H1 (cell line): ENCODE results near the gene TRNAU1AP. TPM values are rescaled to one million over a fixed set of nuclear protein-coding genes. Genes with fewer than 3 reads are reported as not detected.

ENCODE experiments used
- ATF3 ChIP-seq: IDR thresholded peaks from 2 replicates; pipeline ENCODE4 v1.6.1; 2011; ENCODE audit warnings: low read depth, mild to moderate bottlenecking, low read length; ENCODE audit not compliant: insufficient read depth
- TEAD4 ChIP-seq: IDR thresholded peaks from 2 replicates; pipeline ENCODE4 v1.6.1; 2012; ENCODE audit warnings: low read depth, low read length, inconsistent platforms, mixed read lengths
- polyA plus RNA-seq, 7 experiments: library from polyadenylated mRNA; depleted of rRNA in 3 of 7; stranded (reverse) in 5 of 7; unstranded in 2 of 7; fragments of >200 nt in 5 of 7; fragments of 200-250 nt in 2 of 7; gene quantifications; 1 replicate in 5 of 7; 2 replicates in 1 of 7; 4 replicates in 1 of 7; pipeline versions ENCODE4 v1.2.1 to v1.2.3, GENCODE V29; 2011 to 2013; ENCODE audit warnings: missing spikeins in 2 of 7, mixed read lengths in 2 of 7
- total RNA-seq: library from RNA; stranded (reverse); fragmentation: NEBNext Ultra II Directional; extraction: Animal tissue kit (Norgen Biotek cat#: 25700); gene quantifications from 2 replicates; pipeline ENCODE4 v1.2.1, GENCODE V29; 2021

The TRNAU1AP gene
- total and polyA plus RNA-seq, 2 of the 8 experiments (the other 6 are each of a cell fraction or from before 2014, with no cell fraction given) = 35.2 to 37.1 TPM

- TF ChIP-seq ATF3 (0 out of 2 replicates have a peak, but pooled peaks have one; percentile 11), TEAD4 (no peak)
Observed at GRCh38 chr1:28518000-28518744, 34.7 kb upstream of the TRNAU1AP start (continued).
